ENCODE measurements around the gene ENPP4. TPM values are rescaled to one million over a fixed set of nuclear protein-coding genes. Genes with fewer than 3 reads are reported as not detected.

Gene ENPP4
- total RNA-seq, 1 experiment from 2014 or later = 5.4 TPM

DNA sequence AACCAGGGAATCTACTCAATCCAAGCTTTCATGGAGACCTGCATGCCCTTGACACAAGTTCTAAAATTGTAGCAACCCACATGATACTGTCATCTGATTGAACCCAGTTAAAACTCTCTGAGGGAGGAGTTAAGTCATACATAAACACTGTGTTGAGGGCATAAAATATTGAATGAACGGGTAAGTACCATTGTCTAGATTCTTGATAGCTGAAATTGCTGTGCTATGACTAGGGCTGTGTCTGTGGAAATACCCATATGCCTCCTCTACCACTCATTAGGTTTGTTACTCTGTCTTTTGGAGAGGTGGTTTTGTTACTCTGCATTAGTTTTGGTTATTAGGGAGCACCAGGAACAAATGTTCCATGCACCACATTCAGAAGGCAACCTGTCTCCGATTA is 7.6 kb downstream of the ENPP4 start:
- H3K27me3 ChIP-seq (ENCODE audit: control insufficient read depth, insufficient read depth, low read length) = no peaks in the 10 kb centered on the region; the same call in 1 of the 2 replicates
- CTCF ChIA-PET = no interaction called here
- no peak overlapping the region for H3K27ac ChIP-seq (ENCODE audit: low read length)
- intact Hi-C loops (cut with micrococcal nuclease; ENCODE audit: unreplicated experiment) (no loop called here), in situ Hi-C loops (cut with HindIII; ENCODE audit: low pct_unique_long_range_greater_than_20kb, low sequenced_read_pairs) (no loop called here)
- ATAC-seq (no peak), DNase-seq (ENCODE audit: low read depth, low spot score) (no peak)
- H3K4me3 ChIP-seq (ENCODE audit: low read depth in 2 of 2, low read length in 2 of 2) = no peak overlapping the region
- no peaks in the 10 kb centered on the region for H3K36me3 ChIP-seq (ENCODE audit: control insufficient read depth, insufficient read depth, low read length)
- POLR2A ChIA-PET = no interaction called here
- BruUV-seq (replicated peaks) = no TSS peak
- no peaks in the 10 kb centered on the region for H3K4me1 ChIP-seq (ENCODE audit: control insufficient read depth, insufficient read depth, low read length)
- H3K9me3 ChIP-seq (ENCODE audit: control insufficient read depth, insufficient read depth, low read depth, low read length) = no peaks in the 10 kb centered on the region
- TF ChIP-seq REST (IDR thresholded peaks at IDR 0.05; ENCODE audit: insufficient read depth in 1 of 2, low read depth in 2 of 2, low read length in 1 of 2) (no peak), POLR2AphosphoS5 (IDR thresholded peaks at IDR 0.05; ENCODE audit: low read depth, low read length) (no peak), SIN3A (IDR thresholded peaks at IDR 0.05; ENCODE audit: borderline replicate concordance, insufficient read depth, low read depth, low read length) (no peak), TCF7L2 (IDR thresholded peaks at IDR 0.05; ENCODE audit: low read depth, low read length) (no peak), CTCF (IDR thresholded peaks at IDR 0.05) (no peak)

DNA sequence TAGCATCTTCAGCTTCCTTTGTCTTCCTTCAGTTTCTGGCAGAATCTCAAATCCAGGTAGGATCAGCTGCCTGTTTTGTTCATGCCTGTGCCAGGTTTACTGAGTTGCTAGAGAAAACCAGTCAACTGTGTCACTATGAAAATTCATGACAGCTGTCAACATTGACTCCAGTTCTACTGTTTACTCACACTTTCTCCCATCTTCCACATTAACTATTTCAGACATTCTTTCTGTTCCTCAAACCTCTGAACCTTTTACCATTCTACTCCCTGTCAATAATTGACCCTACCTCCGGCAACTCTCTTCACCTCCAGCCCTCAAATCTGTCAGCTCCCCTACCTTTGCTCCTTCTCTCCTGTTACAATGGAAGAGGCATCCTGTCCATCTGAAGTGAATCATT is 8.5 kb downstream of the ENPP4 start:
- H3K27ac ChIP-seq (ENCODE audit: low read length) = no peak overlapping the region
- TF ChIP-seq POLR2AphosphoS5 (IDR thresholded peaks at IDR 0.05; ENCODE audit: low read depth, low read length) = no peak
- TF ChIP-seq TCF7L2 (IDR thresholded peaks at IDR 0.05; ENCODE audit: low read depth, low read length) = no peak
- no peak for TF ChIP-seq SIN3A (IDR thresholded peaks at IDR 0.05; ENCODE audit: borderline replicate concordance, insufficient read depth, low read depth, low read length)
- no peak for TF ChIP-seq REST (IDR thresholded peaks at IDR 0.05; ENCODE audit: insufficient read depth in 1 of 2, low read depth in 2 of 2, low read length in 1 of 2)
- TF ChIP-seq CTCF (IDR thresholded peaks at IDR 0.05) = no peak
- H3K4me1 ChIP-seq (ENCODE audit: control insufficient read depth, insufficient read depth, low read length) = no peaks in the 10 kb centered on the region
- intact Hi-C loops (cut with micrococcal nuclease; ENCODE audit: unreplicated experiment) (no loop called here), in situ Hi-C loops (cut with HindIII; ENCODE audit: low pct_unique_long_range_greater_than_20kb, low sequenced_read_pairs) (no loop called here)
- no peak overlapping the region for H3K4me3 ChIP-seq (ENCODE audit: low read depth in 2 of 2, low read length in 2 of 2)
- no peaks in the 10 kb centered on the region for H3K36me3 ChIP-seq (ENCODE audit: control insufficient read depth, insufficient read depth, low read length)
- POLR2A ChIA-PET = no interaction called here
- ATAC-seq (no peak), DNase-seq (ENCODE audit: low read depth, low spot score) (no peak)
- H3K9me3 ChIP-seq (ENCODE audit: control insufficient read depth, insufficient read depth, low read depth, low read length) = no peaks in the 10 kb centered on the region
- CTCF ChIA-PET = no interaction called here
- H3K27me3 ChIP-seq (ENCODE audit: control insufficient read depth, insufficient read depth, low read length) = no peaks in the 10 kb centered on the region; the same call in 1 of the 2 replicates
- no TSS peak for BruUV-seq (replicated peaks)

Measured in Panc1 (cell line).